ENCODE results near the gene NTM.

Gene NTM

DNA sequence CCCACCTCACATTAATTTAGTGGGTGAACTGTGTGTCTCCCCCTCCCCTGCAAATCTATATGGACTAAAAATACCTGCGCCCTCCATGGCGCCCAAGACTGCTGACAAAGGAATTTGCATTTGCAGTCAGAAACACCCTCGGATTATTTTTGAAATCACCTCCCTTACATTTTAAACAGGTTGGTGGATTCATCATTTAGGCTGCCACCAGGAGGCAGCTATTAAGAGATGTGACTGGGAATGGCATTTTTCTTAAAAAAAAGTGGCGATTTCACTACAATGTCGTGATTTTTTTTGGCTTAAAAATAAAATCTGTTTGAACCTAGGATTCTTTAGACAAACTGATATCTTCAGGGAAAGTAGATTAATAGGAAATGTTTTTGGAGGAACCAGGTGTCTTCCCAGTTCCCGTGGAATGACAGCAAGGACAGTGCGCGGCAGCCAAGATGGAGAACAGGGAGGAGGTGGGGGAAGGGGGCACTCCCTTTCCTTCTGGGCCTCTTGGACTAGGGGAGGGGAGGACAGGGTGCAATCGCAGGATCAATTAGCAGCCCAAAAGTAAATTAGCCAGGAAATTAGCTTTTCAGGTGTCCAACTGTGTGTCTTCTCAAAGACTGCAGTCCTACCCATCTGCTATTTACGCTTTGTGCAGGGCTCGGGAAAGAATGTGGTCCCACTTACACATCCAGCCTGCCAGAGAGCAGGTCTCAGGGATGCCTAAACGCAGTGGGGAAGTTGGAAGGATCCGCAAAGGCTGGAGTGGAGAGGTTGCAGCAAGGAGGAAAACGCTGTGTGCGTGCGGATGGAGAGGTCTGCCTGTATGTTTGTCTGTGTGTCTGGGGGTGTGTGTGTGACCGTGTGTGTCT lies 496.4 kb downstream of the NTM start:
- H3K9ac ChIP-seq (ENCODE audit: low read length), result no peak overlapping the region
- H3K9me3 ChIP-seq (ENCODE audit: low read length), result no peaks in the 10 kb centered on the region
- no peak overlapping the region for H3K4me3 ChIP-seq (ENCODE audit: low read depth in 1 of 2, low read length in 2 of 2)
- peaks cover 0 to 3% of the 10 kb centered on the region in 2 donors for H3K27me3 ChIP-seq (ENCODE audit: control insufficient read depth in 1 of 2, insufficient read depth in 2 of 2, low read length in 2 of 2)
- peaks cover 8% of the 10 kb centered on the region for H3K4me1 ChIP-seq (ENCODE audit: insufficient read depth, low read length)
- H3K27ac ChIP-seq (ENCODE audit: low read depth, low read length), result no peak overlapping the region
- H3K36me3 ChIP-seq (ENCODE audit: insufficient read depth, low read length), result no peaks in the 10 kb centered on the region

GRCh38 chr11:131867457-131868257 lies 497.2 kb downstream of the NTM start:
- Histone ChIP-seq H3K36me3 (ENCODE audit: insufficient read depth, low read length) (no peaks in the 10 kb centered on the region), H3K4me1 (ENCODE audit: insufficient read depth, low read length) (peaks cover 8% of the 10 kb centered on the region), H3K9ac (ENCODE audit: low read length) (no peak overlapping the region), H3K4me3 (ENCODE audit: low read depth in 1 of 2, low read length in 2 of 2) (no peak overlapping the region), H3K27ac (ENCODE audit: low read depth, low read length) (no peak overlapping the region), H3K9me3 (ENCODE audit: low read length) (no peaks in the 10 kb centered on the region), H3K27me3 (ENCODE audit: control insufficient read depth in 1 of 2, insufficient read depth in 2 of 2, low read length in 2 of 2) (peaks cover 0 to 3% of the 10 kb centered on the region in 2 donors)

GRCh38 chr11:131868629-131869507 lies 498.5 kb downstream of the NTM start:
- Histone ChIP-seq H3K4me3 (ENCODE audit: low read depth in 1 of 2, low read length in 2 of 2) (no peak overlapping the region), H3K27me3 (ENCODE audit: control insufficient read depth in 1 of 2, insufficient read depth in 2 of 2, low read length in 2 of 2) (peaks cover 0 to 3% of the 10 kb centered on the region in 2 donors), H3K4me1 (ENCODE audit: insufficient read depth, low read length) (peaks cover 8% of the 10 kb centered on the region), H3K27ac (ENCODE audit: low read depth, low read length) (no peak overlapping the region), H3K9ac (ENCODE audit: low read length) (no peak overlapping the region), H3K9me3 (ENCODE audit: low read length) (no peaks in the 10 kb centered on the region), H3K36me3 (ENCODE audit: insufficient read depth, low read length) (no peaks in the 10 kb centered on the region)

- no peak overlapping the region for H3K27ac ChIP-seq (ENCODE audit: low read depth, low read length)
- H3K9ac ChIP-seq (ENCODE audit: low read length), result no peak overlapping the region
- no peaks in the 10 kb centered on the region for H3K36me3 ChIP-seq (ENCODE audit: insufficient read depth, low read length)
- H3K27me3 ChIP-seq (ENCODE audit: control insufficient read depth in 1 of 2, insufficient read depth in 2 of 2, low read length in 2 of 2), result peaks cover 0 to 3% of the 10 kb centered on the region in 2 donors
- H3K9me3 ChIP-seq (ENCODE audit: low read length), result no peaks in the 10 kb centered on the region
- peaks cover 8% of the 10 kb centered on the region for H3K4me1 ChIP-seq (ENCODE audit: insufficient read depth, low read length)
- no peak overlapping the region for H3K4me3 ChIP-seq (ENCODE audit: low read depth in 1 of 2, low read length in 2 of 2)
Measured at GRCh38 chr11:131870305-131870704, 499.9 kb downstream of the NTM start.

DNA sequence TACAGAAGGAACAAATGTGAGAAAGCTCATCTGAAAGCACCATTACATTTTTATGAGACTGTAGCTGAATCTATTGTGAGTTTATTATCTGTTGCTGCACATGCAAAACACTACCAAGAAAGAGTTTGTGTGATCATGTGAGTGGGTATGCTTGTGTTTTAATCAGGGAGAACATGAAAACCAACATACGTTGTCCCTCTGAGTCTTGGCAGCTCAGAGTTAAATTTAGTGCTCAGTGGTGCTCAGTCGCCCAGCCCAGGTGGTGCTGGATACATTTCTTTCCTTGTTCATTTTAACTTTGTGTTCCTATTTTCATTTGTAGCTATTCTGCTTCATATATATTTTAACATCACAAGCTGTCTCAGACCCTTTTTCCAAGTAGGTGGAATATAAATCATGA lies 500.6 kb downstream of the NTM start:
- Histone ChIP-seq H3K27ac (ENCODE audit: low read depth, low read length) (no peak overlapping the region), H3K4me1 (ENCODE audit: insufficient read depth, low read length) (peaks cover 8% of the 10 kb centered on the region), H3K9me3 (ENCODE audit: low read length) (no peaks in the 10 kb centered on the region), H3K9ac (ENCODE audit: low read length) (no peak overlapping the region), H3K36me3 (ENCODE audit: insufficient read depth, low read length) (no peaks in the 10 kb centered on the region), H3K27me3 (ENCODE audit: control insufficient read depth in 1 of 2, insufficient read depth in 2 of 2, low read length in 2 of 2) (peaks cover 0 to 3% of the 10 kb centered on the region in 2 donors), H3K4me3 (ENCODE audit: low read depth in 1 of 2, low read length in 2 of 2) (no peak overlapping the region)

DNA sequence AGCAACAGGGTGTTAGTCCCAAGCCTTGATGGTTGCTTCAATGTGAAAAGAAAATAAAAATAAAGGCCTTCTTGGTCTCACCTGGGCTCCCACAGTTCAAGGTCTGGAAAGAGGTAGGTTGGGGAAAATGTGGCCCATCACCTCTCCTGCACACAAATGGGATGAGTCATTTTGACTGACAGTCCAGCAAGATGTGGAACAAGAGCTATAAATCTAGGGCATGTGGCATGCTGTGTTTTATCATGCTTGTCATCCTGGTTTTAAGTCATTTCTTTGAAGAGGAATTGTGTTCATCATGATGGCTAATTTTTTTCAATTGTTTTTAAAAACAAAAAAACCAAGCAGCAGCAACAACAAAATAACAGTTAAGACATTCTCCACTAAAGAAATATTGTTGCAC lies 503.7 kb downstream of the NTM start:
- H3K4me1 ChIP-seq (ENCODE audit: insufficient read depth, low read length), result peaks cover 8% of the 10 kb centered on the region
- no peak overlapping the region for H3K9ac ChIP-seq (ENCODE audit: low read length)
- peaks cover 0 to 3% of the 10 kb centered on the region in 2 donors for H3K27me3 ChIP-seq (ENCODE audit: control insufficient read depth in 1 of 2, insufficient read depth in 2 of 2, low read length in 2 of 2)
- H3K9me3 ChIP-seq (ENCODE audit: low read length), result no peaks in the 10 kb centered on the region
- H3K36me3 ChIP-seq (ENCODE audit: insufficient read depth, low read length), result no peaks in the 10 kb centered on the region
- no peak overlapping the region for H3K27ac ChIP-seq (ENCODE audit: low read depth, low read length)
- H3K4me3 ChIP-seq (ENCODE audit: low read depth in 1 of 2, low read length in 2 of 2), result no peak overlapping the region

- H3K9me3 ChIP-seq (ENCODE audit: low read length), result no peaks in the 10 kb centered on the region
- H3K36me3 ChIP-seq (ENCODE audit: insufficient read depth, low read length), result no peaks in the 10 kb centered on the region
- H3K4me3 ChIP-seq (ENCODE audit: low read depth in 1 of 2, low read length in 2 of 2), result no peak overlapping the region
- H3K27ac ChIP-seq (ENCODE audit: low read depth, low read length), result no peak overlapping the region
- H3K9ac ChIP-seq (ENCODE audit: low read length), result no peak overlapping the region
- H3K4me1 ChIP-seq (ENCODE audit: insufficient read depth, low read length), result no peaks in the 10 kb centered on the region
- peaks cover 0 to 3% of the 10 kb centered on the region in 2 donors for H3K27me3 ChIP-seq (ENCODE audit: control insufficient read depth in 1 of 2, insufficient read depth in 2 of 2, low read length in 2 of 2)
Measured at GRCh38 chr11:131875611-131876010, 505.2 kb downstream of the NTM start.

GRCh38 chr11:131877246-131877942 lies 507.0 kb downstream of the NTM start:
- no peak overlapping the region for H3K9ac ChIP-seq (ENCODE audit: low read length)
- H3K4me3 ChIP-seq (ENCODE audit: low read depth in 1 of 2, low read length in 2 of 2), result no peak overlapping the region
- H3K27me3 ChIP-seq (ENCODE audit: control insufficient read depth in 1 of 2, insufficient read depth in 2 of 2, low read length in 2 of 2), result no peaks in the 10 kb centered on the region
- no peak overlapping the region for H3K27ac ChIP-seq (ENCODE audit: low read depth, low read length)
- H3K36me3 ChIP-seq (ENCODE audit: insufficient read depth, low read length), result no peaks in the 10 kb centered on the region
- no peaks in the 10 kb centered on the region for H3K4me1 ChIP-seq (ENCODE audit: insufficient read depth, low read length)
- no peaks in the 10 kb centered on the region for H3K9me3 ChIP-seq (ENCODE audit: low read length)

- Histone ChIP-seq H3K9me3 (ENCODE audit: low read length) (no peaks in the 10 kb centered on the region), H3K27me3 (ENCODE audit: control insufficient read depth in 1 of 2, insufficient read depth in 2 of 2, low read length in 2 of 2) (no peaks in the 10 kb centered on the region), H3K36me3 (ENCODE audit: insufficient read depth, low read length) (no peaks in the 10 kb centered on the region), H3K27ac (ENCODE audit: low read depth, low read length) (no peak overlapping the region), H3K9ac (ENCODE audit: low read length) (no peak overlapping the region), H3K4me3 (ENCODE audit: low read depth in 1 of 2, low read length in 2 of 2) (no peak overlapping the region), H3K4me1 (ENCODE audit: insufficient read depth, low read length) (no peaks in the 10 kb centered on the region)
Measured at GRCh38 chr11:131880316-131880715, 509.9 kb downstream of the NTM start.

DNA sequence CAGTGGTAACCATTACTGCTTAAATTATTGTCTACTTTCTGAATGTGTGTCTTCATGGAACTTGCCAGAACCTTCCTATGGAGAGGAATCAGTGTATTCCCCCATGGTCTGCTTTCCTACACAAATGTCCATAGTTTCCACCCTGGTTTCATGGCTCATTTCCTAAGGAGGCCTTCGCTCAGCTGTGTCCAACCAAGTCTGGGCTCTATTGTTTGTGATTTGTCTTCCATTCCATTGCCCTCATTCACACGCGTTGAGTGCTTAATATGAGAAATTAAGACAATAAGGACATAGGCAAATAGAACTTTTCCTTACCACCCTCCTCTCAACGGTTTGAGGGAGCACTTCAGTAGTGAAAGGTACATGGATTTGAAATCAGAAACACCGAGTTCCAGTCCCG lies 510.6 kb downstream of the NTM start:
- no peaks in the 10 kb centered on the region for H3K27me3 ChIP-seq (ENCODE audit: control insufficient read depth in 1 of 2, insufficient read depth in 2 of 2, low read length in 2 of 2)
- H3K4me3 ChIP-seq (ENCODE audit: low read depth in 1 of 2, low read length in 2 of 2), result no peak overlapping the region
- no peaks in the 10 kb centered on the region for H3K9me3 ChIP-seq (ENCODE audit: low read length)
- H3K9ac ChIP-seq (ENCODE audit: low read length), result no peak overlapping the region
- no peaks in the 10 kb centered on the region for H3K36me3 ChIP-seq (ENCODE audit: insufficient read depth, low read length)
- H3K4me1 ChIP-seq (ENCODE audit: insufficient read depth, low read length), result no peaks in the 10 kb centered on the region
- H3K27ac ChIP-seq (ENCODE audit: low read depth, low read length), result no peak overlapping the region
